Naive thymus-derived CD4-positive, alpha-beta T cell (primary cell): ENCODE measurements around the gene RTL9. TPM values are rescaled to one million over a fixed set of nuclear protein-coding genes. Genes with fewer than 3 reads are reported as not detected.

Experiments used
- ATAC-seq: fragments of 150-1000 bp; cut with Tn5 transposase; 2 replicates; pipeline ENCODE4 v1.10.0; 2021; ENCODE audit warnings: mild to moderate bottlenecking, moderate library complexity
- CTCF ChIA-PET: fragments of 350-600 bp; sonication (Branson Sonifier 250); formaldehyde crosslinking; loops from one replicate; lab custom pipeline; 2021; ENCODE audit warnings: antibody characterized with exemption; lab: Charles Lee
- POLR2A ChIA-PET: fragments of 350-600 bp; sonication (Branson Sonifier 250); formaldehyde crosslinking; loops from one replicate; lab custom pipeline; 2021; ENCODE audit warnings: antibody characterized with exemption, inconsistent platforms; lab: Charles Lee
- DNase-seq, 9 donors: peaks; one replicate each; pipeline versions ENCODE4 v3.0.0 to v3.0.0-alpha.2; 2020 to 2022; ENCODE audit warnings: mixed read lengths in 1 of 9
- H3K27ac ChIP-seq: one replicate; pipeline ENCODE4 v1.7.0; 2013; ENCODE audit warnings: mild to moderate bottlenecking, low read depth, low read length, moderate library complexity
- H3K27me3 ChIP-seq, 2 donors: one replicate each; pipeline ENCODE4 v1.7.0; 2013; ENCODE audit warnings: low read length in 2 of 2, mild to moderate bottlenecking in 2 of 2, moderate library complexity in 2 of 2; ENCODE audit not compliant: control insufficient read depth in 2 of 2, insufficient read depth in 2 of 2
- H3K36me3 ChIP-seq, 3 experiments: 1 replicate in 2 of 3; 2 replicates in 1 of 3; pipeline ENCODE4 v1.7.0; 2013; ENCODE audit warnings: low read length in 3 of 3, mild to moderate bottlenecking in 3 of 3, moderate library complexity in 1 of 3; ENCODE audit not compliant: insufficient read depth in 3 of 3, control insufficient read depth in 2 of 3
- H3K4me1 ChIP-seq, 2 donors: one replicate each; pipeline ENCODE4 v1.7.0; 2013; ENCODE audit warnings: low read length in 2 of 2, mild to moderate bottlenecking in 2 of 2, moderate library complexity in 1 of 2; ENCODE audit not compliant: control insufficient read depth in 2 of 2, insufficient read depth in 2 of 2
- H3K4me3 ChIP-seq: 2 replicates; pipeline ENCODE4 v1.7.0; 2013; ENCODE audit warnings: mild to moderate bottlenecking, low read length
- H3K9me3 ChIP-seq, 3 experiments: 1 replicate in 2 of 3; 2 replicates in 1 of 3; pipeline ENCODE4 v1.7.0; 2013; ENCODE audit warnings: low read length in 3 of 3; ENCODE audit not compliant: control insufficient read depth in 2 of 3
- H3K27ac Mint-ChIP-seq, 9 donors: one replicate each; pipeline ENCODE4 v1.8.0; 2020 to 2022; ENCODE audit warnings: mixed read lengths in 9 of 9, mild to moderate bottlenecking in 8 of 9, moderate library complexity in 5 of 9, inconsistent platforms in 2 of 9
- H3K27me3 Mint-ChIP-seq, 5 donors: one replicate each; pipeline ENCODE4 v1.8.0; 2021 to 2022; ENCODE audit warnings: mixed read lengths in 5 of 5, mild to moderate bottlenecking in 1 of 5
- H3K36me3 Mint-ChIP-seq, 5 donors: one replicate each; pipeline ENCODE4 v1.8.0; 2020 to 2022; ENCODE audit warnings: mixed read lengths in 5 of 5, mild to moderate bottlenecking in 3 of 5, inconsistent platforms in 1 of 5
- H3K4me1 Mint-ChIP-seq, 7 donors: one replicate each; pipeline ENCODE4 v1.8.0; 2020 to 2022; ENCODE audit warnings: mixed read lengths in 7 of 7, mild to moderate bottlenecking in 3 of 7, inconsistent platforms in 1 of 7
- H3K4me3 Mint-ChIP-seq, 10 donors: one replicate each; pipeline ENCODE4 v1.8.0; 2020 to 2022; ENCODE audit warnings: mild to moderate bottlenecking in 10 of 10, mixed read lengths in 10 of 10, moderate library complexity in 6 of 10, inconsistent platforms in 2 of 10
- H3K9me3 Mint-ChIP-seq, 11 donors: one replicate each; pipeline ENCODE4 v1.8.0; 2020 to 2022; ENCODE audit warnings: mixed read lengths in 11 of 11, mild to moderate bottlenecking in 4 of 11, inconsistent platforms in 1 of 11, moderate library complexity in 1 of 11
- intact Hi-C, 2 donors: fragments of 100-400 bp; cut with micrococcal nuclease; formaldehyde crosslinking; loops; one replicate each; pipeline ENCODE4 v1.15.1; 2023
- polyA plus RNA-seq, 2 donors: library from polyadenylated mRNA; unstranded; fragments of 300-500 nt; fragmentation: Illumina TruSeq; gene quantifications; one replicate each; pipeline ENCODE4 v1.2.3, GENCODE V29; 2021
- total RNA-seq, 6 experiments: library from RNA in 5 of 6; stranded (reverse) in 5 of 6; gene quantifications; 1 replicate in 5 of 6; 2 replicates in 1 of 6; pipeline ENCODE4 v1.2.3 and lab custom pipeline; 2021 to 2026

The RTL9 gene
- total and polyA plus RNA-seq, 7 experiments from 2014 or later = not detected

DNA sequence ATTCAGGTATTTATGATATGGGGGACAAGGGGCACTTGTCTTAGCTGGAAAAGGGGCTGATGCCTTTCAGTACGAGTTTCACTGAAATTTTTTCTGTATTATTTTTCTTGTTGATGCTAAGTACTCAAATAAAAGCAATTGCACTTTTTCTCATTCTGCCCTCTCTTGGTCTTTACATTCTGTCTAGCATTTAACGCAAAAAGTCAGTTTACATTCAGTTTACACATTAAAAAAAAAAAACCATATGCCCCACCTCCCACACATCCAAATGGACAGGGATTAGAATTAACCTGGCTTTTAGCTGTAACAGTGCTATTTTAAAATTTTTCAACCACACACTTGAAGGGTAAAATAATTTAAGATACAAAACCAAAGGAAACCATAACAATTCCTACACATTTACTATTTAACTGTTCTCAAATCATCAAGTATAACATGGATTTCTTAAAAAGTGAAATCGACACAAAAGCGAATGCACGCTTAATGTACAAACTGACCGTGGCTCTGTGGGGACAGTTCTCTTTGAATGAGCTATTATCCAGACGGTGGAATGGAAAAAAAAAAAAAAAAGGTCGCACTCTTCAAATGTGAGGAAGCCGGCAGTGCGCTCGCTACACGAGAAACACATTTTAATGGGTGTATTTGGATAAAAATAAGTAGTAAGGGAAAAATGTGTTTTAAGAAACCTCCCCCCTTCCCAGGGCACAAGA is 42.1 kb upstream of the RTL9 start:
- Histone ChIP-seq H3K4me3 (peak overlapping the region; percentile 80), H3K27ac (peak overlapping the region; percentile 86), H3K36me3 (peaks cover 0 to 12% (median 0%) of the 10 kb centered on the region in 3 experiments), H3K4me1 (peaks cover 0 to 8% of the 10 kb centered on the region in 2 donors), H3K9me3 (no peaks in the 10 kb centered on the region), H3K27me3 (no peaks in the 10 kb centered on the region)
- POLR2A ChIA-PET = interaction anchor here (0.6 to 3.7 kb wide), 9 partner anchors 12 to 100 kb away, joined by 3 to 29 read pairs (median 4); no protein-coding TSS in a partner anchor
- no peak for DNase-seq
- no peak for ATAC-seq
- H3K27ac Mint-ChIP-seq = peak overlapping the region; percentile 73 to 94 (median 88)
- peak overlapping the region; percentile 88 to 95 (median 93) for H3K4me3 Mint-ChIP-seq
- H3K36me3 Mint-ChIP-seq = peaks cover 0 to 1% (median 0%) of the 10 kb centered on the region in 5 donors
- H3K4me1 Mint-ChIP-seq = peaks cover 10 to 47% (median 33%) of the 10 kb centered on the region in 7 donors
- H3K27me3 Mint-ChIP-seq = peaks cover 0 to 6% (median 0%) of the 10 kb centered on the region in 5 donors
- H3K9me3 Mint-ChIP-seq = no peaks in the 10 kb centered on the region
- CTCF ChIA-PET = interaction anchor here (0.6 to 0.7 kb wide), 2 partner anchors 14 to 118 kb away, joined by 3 to 4 read pairs; no protein-coding TSS in a partner anchor
- intact Hi-C loops = loop anchor here (2.0 to 10.0 kb wide), 6 partner anchors 49 to 1366 kb away; partner anchors contain the start of genes ALG13 (in 1 of the 2), NXT2 (in 1 of the 2) and TMEM164 (in 1 of the 2)

DNA sequence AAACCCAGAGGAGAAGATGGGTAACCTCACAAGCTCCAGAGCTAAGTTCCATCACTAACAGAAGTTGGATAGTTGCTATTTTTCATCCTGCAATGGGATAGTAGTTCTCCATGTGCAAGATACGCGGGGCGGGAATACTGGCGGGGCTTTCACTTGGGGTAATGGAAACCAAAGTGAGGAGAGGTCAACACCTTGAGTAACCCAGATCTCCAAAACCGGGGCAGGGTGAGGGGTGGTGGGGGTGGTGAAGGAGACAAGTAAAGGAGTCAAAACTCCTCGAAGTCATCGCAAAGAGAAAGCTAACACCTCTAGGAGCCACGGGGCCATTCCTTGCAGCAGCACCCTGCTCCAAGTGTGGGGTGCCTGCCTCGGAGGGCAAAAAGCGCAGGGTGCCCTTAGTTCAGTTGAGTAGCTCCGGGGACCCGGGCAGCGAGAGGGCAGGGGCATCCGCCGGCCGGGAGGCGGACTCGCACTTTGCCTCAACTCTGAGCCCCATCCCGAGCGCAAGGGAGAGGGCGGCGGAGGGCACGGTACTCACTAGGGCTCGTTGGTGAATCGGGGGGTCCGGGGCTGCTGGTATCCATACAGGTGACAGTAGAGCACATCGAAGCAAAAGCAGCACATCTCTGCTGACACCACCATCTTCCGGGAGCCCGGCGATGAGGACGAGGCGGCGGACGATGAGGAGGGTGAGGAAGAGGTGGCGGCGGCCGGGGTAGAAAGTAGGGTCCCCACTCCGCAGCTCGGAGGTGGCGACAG is 41.4 kb upstream of the RTL9 start:
- DNase-seq = peak in 4 of 9 donors; percentile 11 to 31 (median 21)
- H3K4me1 Mint-ChIP-seq = peaks cover 6 to 39% (median 27%) of the 10 kb centered on the region in 7 donors

GRCh38 chrX:110317820-110318663 is 40.6 kb upstream of the RTL9 start, which contains the start of gene AMMECR1:
AMMECR1 (minus strand) TSS chrX:110318085; CDS start chrX:110318071, 14 bp downstream.
- peaks cover 0 to 14% (median 0%) of the 10 kb centered on the region in 5 donors for H3K27me3 Mint-ChIP-seq
- peaks cover 6 to 31% (median 22%) of the 10 kb centered on the region in 7 donors for H3K4me1 Mint-ChIP-seq
- peak within 1 kb of the TSS; percentile 83 for H3K4me3 ChIP-seq
- H3K4me3 Mint-ChIP-seq = peak within 1 kb of the TSS; percentile 88 to 95 (median 93)
- H3K9me3 Mint-ChIP-seq = no peaks in the 10 kb centered on the region
- ATAC-seq = peak; percentile 97
- peaks cover 0 to 6% of the 10 kb centered on the region in 2 donors for H3K4me1 ChIP-seq
- H3K27me3 ChIP-seq = no peaks in the 10 kb centered on the region
- H3K27ac Mint-ChIP-seq = peak within 1 kb of the TSS; percentile 87 to 97 (median 94)
- CTCF ChIA-PET = interaction anchor here (1.1 to 1.6 kb wide), 2 partner anchors 48 to 89 kb away, joined by 4 read pairs; no protein-coding TSS in a partner anchor
- peak within 1 kb of the TSS; percentile 92 for H3K27ac ChIP-seq
- intact Hi-C loops = loop anchor here (1.0 to 10.0 kb wide), 14 partner anchors 51 to 1364 kb away; partner anchors contain the start of genes ACSL4 (in 1 of the 2), ALG13 (in 1 of the 2), NXT2 (in 1 of the 2) and TMEM164 (in 1 of the 2)
- peaks cover 0 to 1% (median 0%) of the 10 kb centered on the region in 5 donors for H3K36me3 Mint-ChIP-seq
- POLR2A ChIA-PET = interaction anchor here (0.6 to 3.7 kb wide), 21 partner anchors 10 to 591 kb away, joined by 3 to 29 read pairs (median 3); partner anchors contain the start of gene ACSL4
- H3K36me3 ChIP-seq = peaks cover 0 to 12% (median 0%) of the 10 kb centered on the region in 3 experiments
- DNase-seq = peak; percentile 73 to 84 (median 78)
- no peaks in the 10 kb centered on the region for H3K9me3 ChIP-seq

More for the DNA sequence above, 41.4 kb upstream of the RTL9 start:
- ChIA-PET POLR2A (interaction anchor here (0.6 to 3.7 kb wide), 17 partner anchors 10 to 591 kb away, joined by 3 to 29 read pairs (median 3); partner anchors contain the start of gene ACSL4), CTCF (interaction anchor here (0.6 to 1.6 kb wide), 4 partner anchors 15 to 119 kb away, joined by 3 to 4 read pairs (median 4); no protein-coding TSS in a partner anchor)
- H3K9me3 Mint-ChIP-seq = no peaks in the 10 kb centered on the region
- peak; percentile 16 for ATAC-seq
- Histone ChIP-seq H3K4me3 (peak overlapping the region; percentile 80), H3K27me3 (no peaks in the 10 kb centered on the region), H3K4me1 (peaks cover 0 to 6% of the 10 kb centered on the region in 2 donors), H3K36me3 (peaks cover 0 to 12% (median 0%) of the 10 kb centered on the region in 3 experiments), H3K9me3 (no peaks in the 10 kb centered on the region), H3K27ac (peak overlapping the region; percentile 86)
- H3K27ac Mint-ChIP-seq = peak overlapping the region; percentile 73 to 94 (median 88)
- peaks cover 0 to 8% (median 0%) of the 10 kb centered on the region in 5 donors for H3K27me3 Mint-ChIP-seq
- intact Hi-C loops = loop anchor here (2.0 to 10.0 kb wide), 6 partner anchors 50 to 1365 kb away; partner anchors contain the start of genes ALG13 (in 1 of the 2), NXT2 (in 1 of the 2) and TMEM164 (in 1 of the 2)
- H3K4me3 Mint-ChIP-seq = peak overlapping the region; percentile 88 to 95 (median 93)
- H3K36me3 Mint-ChIP-seq = peaks cover 0 to 1% (median 0%) of the 10 kb centered on the region in 5 donors

GRCh38 chrX:110318664-110318968 is 40.0 kb upstream of the RTL9 start:
- Mint-ChIP-seq H3K27ac (peak overlapping the region; percentile 87 to 97 (median 94)), H3K4me3 (peak overlapping the region; percentile 88 to 94 (median 93)), H3K9me3 (no peaks in the 10 kb centered on the region), H3K27me3 (peaks cover 0 to 19% (median 0%) of the 10 kb centered on the region in 5 donors), H3K4me1 (peaks cover 5 to 26% (median 20%) of the 10 kb centered on the region in 7 donors), H3K36me3 (peaks cover 0 to under 1% (median 0%) of the 10 kb centered on the region in 5 donors)
- ATAC-seq (no peak), DNase-seq (peak in 1 of 9 donors; percentile 32)
- peaks cover 0 to 6% of the 10 kb centered on the region in 2 donors for H3K4me1 ChIP-seq
- no peaks in the 10 kb centered on the region for H3K9me3 ChIP-seq
- intact Hi-C loops = loop anchor here (1.0 to 10.0 kb wide), 13 partner anchors 51 to 1364 kb away; partner anchors contain the start of genes ACSL4 (in 1 of the 2), ALG13 (in 1 of the 2), NXT2 (in 1 of the 2) and TMEM164 (in 1 of the 2)
- H3K27me3 ChIP-seq = no peaks in the 10 kb centered on the region
- H3K27ac ChIP-seq = peak overlapping the region; percentile 92
- ChIA-PET CTCF (interaction anchor here (1.6 kb wide), 1 partner anchor 49 kb away, joined by 4 read pairs; no protein-coding TSS in a partner anchor), POLR2A (interaction anchor here (0.7 to 3.7 kb wide), 10 partner anchors 9 to 592 kb away, joined by 3 to 29 read pairs (median 4); partner anchors contain the start of gene ACSL4)
- peak overlapping the region; percentile 83 for H3K4me3 ChIP-seq
- H3K36me3 ChIP-seq = peaks cover 0 to 12% (median 0%) of the 10 kb centered on the region in 3 experiments

DNA sequence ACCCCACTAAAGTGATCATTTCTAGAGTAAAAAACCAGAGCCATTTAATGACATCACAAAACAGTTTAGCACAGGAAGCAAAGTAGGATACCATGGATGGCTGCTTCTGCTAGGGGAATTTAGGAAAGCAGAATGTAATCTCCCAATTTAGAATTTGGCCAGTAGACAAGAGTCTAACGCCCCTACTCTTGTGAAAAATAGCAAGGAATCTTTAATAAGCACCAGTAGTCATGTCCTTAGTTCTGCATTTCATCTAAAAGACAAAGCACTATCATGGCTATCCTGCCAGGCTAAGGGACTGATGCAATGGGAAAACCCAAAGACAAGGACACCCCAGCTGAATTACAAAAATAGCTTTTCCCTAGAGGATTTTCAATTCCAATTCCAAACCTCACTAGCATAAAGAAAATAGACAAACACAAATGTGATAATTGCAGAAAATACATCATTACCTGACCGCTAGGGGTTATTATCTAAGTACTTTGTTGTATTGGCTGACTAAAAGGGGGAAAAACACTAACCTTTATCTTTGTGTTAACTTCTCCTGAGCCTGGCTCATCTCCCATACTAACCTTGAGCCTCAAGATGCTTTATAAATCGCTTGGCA is 38.2 kb upstream of the RTL9 start:
- Histone ChIP-seq H3K4me1 (peaks cover 0 to 4% of the 10 kb centered on the region in 2 donors), H3K9me3 (no peaks in the 10 kb centered on the region), H3K27me3 (no peaks in the 10 kb centered on the region), H3K36me3 (peaks cover 0 to 12% (median 0%) of the 10 kb centered on the region in 3 experiments), H3K27ac (no peak overlapping the region), H3K4me3 (no peak overlapping the region)
- ATAC-seq = no peak
- CTCF ChIA-PET = no interaction called here
- Mint-ChIP-seq H3K36me3 (no peaks in the 10 kb centered on the region), H3K27ac (no peak overlapping the region), H3K27me3 (peaks cover 0 to 23% (median 0%) of the 10 kb centered on the region in 5 donors), H3K9me3 (no peaks in the 10 kb centered on the region), H3K4me1 (peaks cover 0 to 10% (median 5%) of the 10 kb centered on the region in 7 donors), H3K4me3 (no peak overlapping the region)
- intact Hi-C loops = no loop called here
- no peak for DNase-seq
- POLR2A ChIA-PET = no interaction called here
